Transverse colon (tissue), 4 donors: ENCODE data around the gene CMC2.

Experiments used
- CTCF ChIP-seq, 5 experiments: fragments of 200-600 bp in 3 of 5; fragments of 450-650 bp in 2 of 5; sonication (generic) in 3 of 5; IDR thresholded peaks; 1 replicate in 2 of 5; 2 replicates in 3 of 5; pipeline ENCODE4 v1.5.1; 2016 to 2017; ENCODE audit warnings: antibody characterized with exemption in 5 of 5, inconsistent platforms in 3 of 5, mild to moderate bottlenecking in 2 of 5, moderate library complexity in 1 of 5
- EP300 ChIP-seq: sonication (generic); formaldehyde crosslinking; IDR thresholded peaks from one replicate; pipeline ENCODE4 v1.6.1; 2017; ENCODE audit warnings: antibody characterized with exemption, low read depth
- POLR2A ChIP-seq: fragments of 450-650 bp; IDR thresholded peaks from one replicate; pipeline ENCODE4 v1.6.1; 2016; ENCODE audit warnings: antibody characterized with exemption, mild to moderate bottlenecking, moderate library complexity
- POLR2AphosphoS5 ChIP-seq, 3 donors: sonication (generic); formaldehyde crosslinking; IDR thresholded peaks; one replicate each; pipeline ENCODE4 v1.6.1; 2016; ENCODE audit warnings: antibody characterized with exemption in 3 of 3

DNA sequence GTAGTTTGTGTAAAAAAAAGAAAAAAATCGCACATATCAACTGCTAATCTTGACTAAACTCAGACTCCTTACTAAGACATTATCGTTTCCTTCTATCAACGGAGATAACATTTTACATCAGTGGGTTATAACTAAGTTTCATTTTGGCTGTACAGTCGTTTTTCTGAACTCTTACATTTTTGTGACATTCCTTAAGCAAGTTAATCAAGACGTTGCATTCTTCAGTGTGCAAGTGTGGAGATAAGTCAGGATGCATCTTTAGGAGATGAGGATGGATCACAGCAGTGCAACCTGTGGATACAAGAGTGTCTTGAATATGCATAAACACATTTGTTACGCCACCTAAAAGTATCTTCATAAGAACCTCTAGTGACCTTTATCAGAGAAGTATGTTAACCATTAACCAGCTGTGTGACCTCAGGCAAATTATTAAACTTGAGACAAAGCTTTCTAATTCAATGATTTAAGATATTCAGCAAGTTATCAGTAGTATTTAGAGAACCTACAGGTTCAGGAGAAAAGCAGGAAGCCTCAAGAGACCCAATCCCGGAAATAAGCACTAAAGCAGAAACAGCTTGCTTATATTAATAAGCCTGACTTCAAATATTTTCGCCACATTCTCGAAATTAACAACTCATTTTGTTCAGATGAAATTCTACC lies 9.4 kb downstream of the CMC2 start:
- TF ChIP-seq EP300: no peak
- no peak for TF ChIP-seq CTCF (IDR thresholded peaks at IDR 0.05)
- no peak for TF ChIP-seq POLR2A
- TF ChIP-seq POLR2AphosphoS5 (IDR thresholded peaks at IDR 0.05): no peak
